T-helper 2 cell (primary cell): Measurements from ENCODE around the gene MAN2A2.

ENCODE experiments used
- DNase-seq, 5 experiments: peaks; one replicate each; pipeline versions ENCODE4 v3.0.0 to v3.0.0-alpha.2; 2012 to 2022
- total RNA-seq, 2 donors: gene quantifications; one replicate each; lab custom pipeline; 2026; lab: John Stamatoyannopoulos, UW

MAN2A2 gene
- total RNA-seq, result 153 to 156 reads per million in 2 donors

DNA sequence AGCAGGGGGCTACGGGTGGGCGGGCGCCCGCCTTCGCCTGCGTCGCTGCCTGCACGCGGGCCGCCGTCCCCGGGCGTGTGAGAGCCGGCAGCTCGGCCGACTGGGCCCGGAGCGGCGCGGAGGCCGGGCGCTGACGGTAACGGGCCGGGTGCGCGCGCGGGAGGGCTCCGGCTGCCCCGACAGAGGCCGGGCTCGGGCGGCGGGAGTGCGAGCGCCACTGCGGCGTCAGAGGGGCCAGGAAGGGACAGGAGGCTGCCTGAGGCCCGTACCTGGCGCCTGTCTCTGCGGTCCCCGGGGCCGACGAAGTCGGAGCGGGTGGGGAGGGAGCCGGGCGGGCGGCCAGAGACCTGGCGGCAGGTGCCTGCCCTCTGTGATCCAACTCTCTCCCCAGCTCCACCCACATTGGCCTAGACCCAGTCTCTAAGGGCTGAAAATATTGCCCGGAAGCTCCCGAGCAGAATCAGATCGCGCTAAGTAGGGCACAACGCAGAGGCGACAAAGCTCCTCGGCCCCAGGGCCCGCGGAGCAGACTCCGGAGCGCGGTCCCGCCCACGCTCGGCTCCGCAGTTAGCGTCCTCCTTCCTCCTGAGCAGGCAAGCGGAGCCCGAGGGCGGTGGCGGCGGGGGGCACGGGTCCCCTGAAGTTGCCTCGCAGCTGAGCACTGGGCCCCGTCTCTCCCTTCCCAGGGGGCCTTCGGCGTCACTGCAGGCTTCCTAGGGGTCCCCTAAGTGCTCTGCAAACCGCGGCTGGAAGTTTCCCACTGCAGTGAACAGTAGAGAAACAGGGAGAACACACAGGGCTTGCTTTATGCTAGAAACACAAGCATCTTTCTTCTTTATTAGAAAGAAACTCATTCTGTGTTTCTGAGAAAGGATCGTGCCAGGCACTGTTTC lies at the start of gene MAN2A2:
TSS of gene MAN2A2 (plus strand) at position 463 of the 893 bp plus-strand sequence. CDS start 906 bp downstream, outside the sequence.
- DNase-seq, result peak; percentile 25 to 85 (median 65)

- no peak for DNase-seq
Measured at GRCh38 chr15:90855139-90855538, 48.0 kb upstream of the MAN2A2 start.

GRCh38 chr15:90857337-90857736 lies 45.8 kb upstream of the MAN2A2 start:
- no peak for DNase-seq

DNA sequence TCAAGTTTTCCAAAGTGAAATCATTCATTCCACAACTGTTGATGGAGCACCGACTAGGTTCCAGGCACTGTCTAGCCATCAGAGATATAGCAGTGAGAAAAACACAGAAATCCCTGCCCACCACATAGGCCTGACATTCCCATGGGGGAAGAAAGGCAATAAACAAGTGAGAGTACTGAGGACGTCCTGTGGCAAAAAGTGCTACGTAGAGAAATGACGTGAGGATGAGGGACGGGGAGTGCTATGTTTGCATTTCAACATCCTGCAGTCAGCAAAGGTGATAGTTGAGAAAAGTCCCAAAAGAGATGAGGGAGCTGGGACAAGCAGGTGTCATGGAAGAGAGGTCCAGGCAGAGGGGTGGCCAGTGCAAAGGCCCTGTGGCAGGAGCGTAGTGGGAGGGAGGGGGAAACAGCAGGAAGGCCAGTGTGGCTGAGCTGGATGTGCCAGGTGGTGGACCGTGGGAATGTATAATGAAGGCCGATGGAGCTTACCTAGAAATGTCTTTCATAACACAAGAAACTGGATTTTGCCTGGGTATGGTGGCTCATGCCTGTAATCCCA lies 45.1 kb upstream of the MAN2A2 start:
- peak in 1 of 5 experiments; percentile 39 for DNase-seq

DNA sequence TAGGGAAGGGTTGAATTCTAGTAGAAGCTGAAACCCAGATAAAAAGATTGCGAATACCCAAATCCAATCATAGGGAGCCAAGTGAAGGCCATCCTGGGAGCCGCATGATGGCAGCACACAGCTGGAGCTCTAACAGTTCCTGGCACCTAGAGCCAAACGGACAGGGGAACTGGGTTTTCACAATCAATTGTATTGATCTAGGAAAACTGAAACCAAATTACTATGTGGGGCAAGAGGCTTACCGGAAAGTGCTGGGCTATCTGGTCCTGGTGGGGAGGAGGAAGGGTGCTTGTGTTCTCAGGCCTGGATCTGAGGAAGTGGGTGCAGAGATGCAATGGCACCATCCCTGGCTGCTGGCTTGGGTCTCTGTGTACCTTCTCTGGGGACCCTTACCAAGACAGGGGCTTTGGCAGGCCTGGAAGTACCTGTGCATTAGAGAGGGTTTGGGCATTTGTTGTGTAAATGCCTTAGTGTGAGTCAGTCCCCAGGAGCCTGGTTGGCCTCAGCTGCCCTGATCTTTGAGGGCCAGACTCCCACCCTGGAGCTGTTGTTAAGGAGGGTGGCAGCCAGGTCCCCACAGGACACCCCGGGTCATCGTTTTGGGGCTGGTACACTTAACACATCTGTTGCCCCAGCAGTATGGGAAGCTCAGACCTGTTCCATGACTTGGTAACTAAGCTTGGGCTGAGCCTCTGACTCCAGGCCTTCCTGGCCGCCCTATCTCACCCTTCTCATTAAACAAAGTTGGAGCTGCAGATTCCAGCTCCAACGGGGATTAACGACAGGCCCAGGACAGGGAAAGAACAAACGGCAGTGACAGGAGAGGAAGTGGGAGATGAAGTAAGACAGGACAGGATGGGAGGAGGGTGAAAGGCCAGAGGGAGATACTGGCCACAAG lies 43.6 kb upstream of the MAN2A2 start:
- DNase-seq, result no peak

GRCh38 chr15:90860450-90860849 lies 42.7 kb upstream of the MAN2A2 start:
- DNase-seq, result no peak

DNA sequence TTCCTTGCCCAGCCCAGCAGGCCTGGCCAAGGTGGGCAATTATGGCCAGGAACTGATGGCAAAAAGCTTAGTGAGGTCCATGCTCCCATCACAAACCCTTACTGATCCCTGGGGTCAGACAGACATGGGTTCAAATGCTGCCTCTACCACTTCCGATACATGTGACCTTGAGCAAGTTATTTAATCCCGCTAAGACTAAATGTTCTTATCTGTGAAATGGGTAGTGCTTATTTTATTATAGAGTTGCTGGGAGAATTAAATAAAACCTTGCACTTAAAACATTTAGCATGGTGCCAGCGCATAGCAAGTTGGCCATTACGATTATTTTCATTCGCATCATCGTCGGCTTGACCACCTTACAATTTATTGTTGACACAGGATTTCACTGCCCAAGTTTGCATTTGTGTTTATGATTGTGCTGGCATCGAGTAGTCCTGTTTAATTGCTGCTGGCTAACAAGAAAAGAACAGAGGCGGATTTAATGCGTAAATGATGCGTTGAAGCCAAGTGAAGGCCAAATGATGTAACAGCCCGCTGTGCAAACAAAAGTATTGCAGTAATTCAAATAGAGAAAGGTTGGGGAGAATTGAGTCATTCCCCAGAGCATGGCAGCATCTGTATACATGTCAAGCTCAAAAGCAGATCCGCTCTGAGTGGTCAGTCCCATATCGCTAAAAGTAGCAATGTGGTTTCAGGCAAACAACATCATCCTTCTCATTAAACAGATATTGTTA lies 42.0 kb upstream of the MAN2A2 start:
- DNase-seq, result no peak

DNA sequence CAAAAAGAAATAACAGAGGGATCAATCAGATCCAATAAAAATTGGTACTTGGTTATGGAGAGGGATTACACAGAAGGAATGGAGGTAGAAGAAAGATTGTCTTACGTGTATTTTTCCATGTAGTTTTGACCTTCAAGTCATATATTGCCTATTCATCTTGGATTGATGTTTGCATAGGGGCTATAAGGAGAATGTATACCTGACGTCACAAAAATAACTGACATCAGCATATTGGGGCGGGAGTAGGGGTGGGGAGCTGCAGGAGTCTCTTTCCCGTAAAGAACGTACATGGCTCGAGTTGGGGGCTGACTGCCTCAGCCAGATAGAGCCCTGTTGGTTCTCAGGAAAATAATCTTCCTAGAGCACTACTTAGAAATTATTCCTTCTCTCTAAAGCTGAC lies 40.6 kb upstream of the MAN2A2 start:
- no peak for DNase-seq

GRCh38 chr15:90862964-90863778 lies 39.9 kb upstream of the MAN2A2 start:
- DNase-seq, result no peak

DNA sequence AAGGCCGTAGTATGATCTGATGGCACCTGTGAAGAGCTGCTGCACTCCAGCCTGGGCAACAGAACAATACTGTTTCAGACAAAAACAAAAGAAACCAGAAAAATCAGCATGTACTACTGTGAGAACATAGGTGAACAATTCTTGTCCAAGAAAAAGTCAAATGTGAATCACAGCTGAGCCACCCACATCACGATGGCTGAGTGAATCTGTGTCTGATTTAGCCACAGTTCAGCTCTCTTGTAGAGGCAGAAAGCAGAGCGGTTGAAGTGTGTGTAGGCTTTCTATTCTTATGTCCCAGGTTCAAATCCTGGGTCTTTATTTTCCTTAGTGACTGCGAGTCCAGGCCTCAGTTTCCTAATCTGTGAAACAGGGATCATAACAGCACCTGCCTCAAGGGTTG lies 39.1 kb upstream of the MAN2A2 start:
- DNase-seq, result no peak

- DNase-seq, result no peak
Measured at GRCh38 chr15:90864507-90864906, 38.6 kb upstream of the MAN2A2 start.

GRCh38 chr15:90865702-90866101 lies 37.4 kb upstream of the MAN2A2 start:
- no peak for DNase-seq

DNA sequence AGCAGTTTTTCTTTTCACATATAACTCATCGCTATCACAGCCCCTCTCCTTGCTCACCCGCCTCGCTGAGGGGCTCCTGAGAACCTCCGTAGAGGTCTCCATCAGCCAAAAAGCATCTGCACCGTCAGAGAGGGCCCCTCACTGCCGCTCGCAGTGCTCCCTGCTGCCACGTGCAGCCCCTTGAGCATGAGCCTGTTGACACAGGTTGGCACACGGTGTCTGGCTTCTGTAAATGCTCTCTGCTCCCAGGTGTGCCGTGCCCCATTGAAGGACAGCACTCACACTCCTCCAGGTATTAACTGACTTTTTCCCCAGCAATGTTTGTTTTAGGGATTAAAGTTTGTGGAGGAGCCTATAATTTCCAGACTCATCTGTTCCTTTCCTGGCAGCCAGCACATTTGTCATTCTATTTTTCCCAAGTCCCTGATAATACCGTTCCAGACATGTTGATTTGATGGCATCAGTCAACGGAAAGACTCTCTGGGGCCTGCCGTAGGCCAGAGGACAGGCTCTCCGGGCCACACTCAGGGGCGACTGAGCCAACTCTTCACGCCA lies 36.9 kb upstream of the MAN2A2 start:
- no peak for DNase-seq

DNA sequence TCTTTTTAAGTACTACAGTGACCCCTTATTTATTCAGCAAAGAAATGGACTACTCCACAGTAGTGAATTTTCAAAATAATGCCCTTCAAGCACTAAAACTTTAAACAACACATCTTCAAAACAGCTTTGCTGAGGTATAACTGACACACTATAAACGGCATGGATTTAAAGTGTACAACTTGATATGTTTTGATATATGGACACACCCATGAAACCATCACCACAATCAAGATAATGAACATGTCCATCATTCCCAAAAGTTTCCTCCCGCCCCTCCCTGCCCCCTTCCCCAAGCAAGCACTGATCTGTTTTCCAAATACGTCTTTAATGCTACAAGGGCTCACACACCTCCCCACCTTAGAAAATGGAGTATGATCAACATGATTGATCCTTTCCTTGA lies 36.3 kb upstream of the MAN2A2 start:
- no peak for DNase-seq

DNA sequence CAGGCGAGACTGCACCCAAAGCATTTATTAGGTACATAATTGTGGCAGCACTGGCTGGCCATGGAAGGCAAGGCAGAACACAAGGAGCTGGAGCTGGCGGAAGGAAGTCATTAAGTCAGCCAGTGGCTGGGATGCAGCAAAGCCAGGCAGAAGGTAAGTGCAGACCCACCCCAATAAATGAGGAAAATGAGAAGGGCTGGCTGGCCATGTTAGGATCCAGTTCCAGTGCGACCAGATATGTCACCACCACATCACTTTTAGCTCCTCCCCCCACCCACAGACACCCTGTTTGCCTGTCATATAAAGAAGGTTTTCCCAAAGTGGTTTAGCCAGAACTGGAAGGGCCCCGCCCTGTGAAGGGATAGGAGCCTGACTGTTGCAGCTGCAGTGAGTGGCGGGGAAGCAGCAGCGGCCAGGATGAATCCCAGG lies 34.8 kb upstream of the MAN2A2 start, which contains the start of gene FURIN:
TSS of gene FURIN (plus strand) at position 328 of the 429 bp plus-strand sequence. CDS start 7,153 bp downstream, outside the sequence.
- DNase-seq, result no peak

- DNase-seq, result no peak
Measured at GRCh38 chr15:90869140-90869541, 34.0 kb upstream of the MAN2A2 start.

DNA sequence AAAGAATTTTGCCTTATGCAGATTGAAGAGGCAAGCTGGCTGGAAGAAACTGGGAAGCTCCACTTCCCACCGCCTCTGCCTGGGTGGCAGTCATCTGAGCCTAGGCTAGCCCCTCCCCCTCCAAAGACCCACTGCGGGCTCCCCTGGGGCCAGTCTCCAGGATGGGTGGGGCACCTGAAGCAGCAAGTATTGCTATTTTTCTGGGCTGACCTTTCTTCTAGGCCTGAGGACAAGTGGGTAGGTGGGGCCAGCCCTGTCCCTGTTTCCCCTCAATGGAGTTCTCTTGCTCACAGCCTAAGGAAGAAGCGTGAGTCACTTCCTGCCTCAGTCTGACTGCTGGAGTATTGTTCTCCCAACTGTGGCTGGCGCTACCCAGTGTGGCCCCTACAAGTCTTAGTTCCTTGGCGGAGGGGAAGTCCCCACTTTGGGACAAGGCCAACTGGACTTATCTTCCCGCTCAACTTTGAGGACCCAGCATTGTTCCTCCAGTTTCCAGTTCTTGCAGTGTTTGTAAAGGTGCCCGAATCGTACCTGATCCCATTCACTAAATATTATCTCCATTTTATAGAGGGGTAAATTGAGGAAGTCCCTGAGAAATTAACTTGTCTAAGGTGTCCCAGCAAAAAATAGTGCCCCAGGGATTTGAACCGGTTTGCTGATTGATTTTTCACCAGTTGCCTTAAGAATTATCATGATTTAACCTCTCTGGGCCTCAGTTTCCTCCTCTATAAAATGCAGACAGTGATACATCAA lies 33.3 kb upstream of the MAN2A2 start:
- DNase-seq, result peak in 2 of 5 experiments; percentile 38 to 55

DNA sequence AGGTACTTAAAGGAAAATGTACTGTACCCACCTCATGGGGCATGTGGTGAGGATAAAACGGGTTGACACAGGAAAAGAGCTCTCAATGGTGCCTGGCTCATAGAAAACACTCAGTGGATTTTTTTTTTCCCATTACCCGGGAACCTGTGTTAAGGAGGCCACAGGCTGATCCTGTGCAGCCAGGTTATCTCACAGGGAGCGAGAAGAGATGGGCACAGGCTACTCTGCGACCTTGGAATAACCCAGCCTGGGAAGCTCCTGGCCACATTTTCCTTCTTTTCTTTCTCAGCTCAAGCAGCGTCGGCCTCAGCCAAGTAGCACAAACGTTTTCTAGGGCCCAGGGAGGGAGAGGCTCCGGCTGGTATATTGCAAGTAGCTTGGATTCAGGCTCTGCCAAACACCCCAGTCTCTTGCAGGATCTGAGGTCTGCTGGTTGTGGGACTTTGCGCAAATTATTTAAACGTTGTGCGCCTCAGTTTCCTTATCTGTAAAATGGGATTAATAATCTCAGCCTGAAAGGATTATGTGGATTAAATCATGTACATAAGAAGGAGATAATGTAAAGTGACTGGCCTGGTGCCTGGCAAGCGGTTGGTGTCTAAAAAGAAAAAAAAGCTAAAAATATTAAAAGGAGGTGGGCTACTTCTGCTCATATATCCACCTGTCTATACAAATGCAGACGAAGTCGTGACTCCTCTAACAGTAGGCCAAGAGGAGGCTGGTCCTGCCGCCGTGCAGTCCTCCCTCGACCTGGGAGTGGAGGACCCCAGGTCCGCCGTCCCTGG lies 32.6 kb upstream of the MAN2A2 start:
- peak in 1 of 5 experiments; percentile 48 for DNase-seq

- DNase-seq, result peak in 3 of 5 experiments; percentile 21 to 43 (median 25)
Measured at GRCh38 chr15:90871139-90871715, 31.9 kb upstream of the MAN2A2 start.
